Right atrium auricular region (tissue), 2 donors: ENCODE results near the gene SCRN2. TPM values are rescaled to one million over a fixed set of nuclear protein-coding genes. Genes with fewer than 3 reads are reported as not detected.

ENCODE experiments used
- DNase-seq: peaks from one replicate; pipeline ENCODE4 v3.0.0-alpha.2; 2019; ENCODE audit warnings: low spot score
- H3K27ac ChIP-seq, 2 donors: fragments of 200-600 bp; sonication (generic); 1 replicate in 1 of 2; 2 replicates in 1 of 2; pipeline ENCODE4 v1.5.1; 2016 to 2019
- H3K27me3 ChIP-seq, 2 donors: fragments of 200-600 bp; sonication (generic); one replicate each; pipeline versions ENCODE4 v1.5.1 to v1.6.0; 2017 to 2019
- H3K36me3 ChIP-seq: fragments of 200-600 bp; sonication (generic); one replicate; pipeline ENCODE4 v1.5.1; 2016
- H3K4me1 ChIP-seq, 2 donors: fragments of 200-600 bp; sonication (generic); one replicate each; pipeline versions ENCODE4 v1.5.1 to v1.6.0; 2017 to 2019
- H3K4me3 ChIP-seq, 2 donors: fragments of 200-600 bp; sonication (generic); 1 replicate in 1 of 2; 2 replicates in 1 of 2; pipeline ENCODE4 v1.5.1; 2017 to 2019; ENCODE audit warnings: mild to moderate bottlenecking in 1 of 2, moderate library complexity in 1 of 2
- H3K9me3 ChIP-seq, 2 donors: fragments of 200-600 bp; sonication (generic); one replicate each; pipeline ENCODE4 v1.5.1; 2019
- CTCF ChIP-seq, 2 donors: fragments of 200-600 bp; sonication (generic); IDR thresholded peaks; one replicate each; pipeline ENCODE4 v1.5.1; 2019; ENCODE audit warnings: antibody characterized with exemption in 2 of 2
- total RNA-seq, 2 donors: library from RNA; depleted of rRNA; stranded (reverse); fragments of >200 nt; gene quantifications; one replicate each; pipeline ENCODE4 v1.1.0, GENCODE V29; 2016

The SCRN2 gene
- total RNA-seq, 2 donors from 2014 or later, result 28.5 to 37.1 TPM

GRCh38 chr17:47829870-47830269, 11.2 kb downstream of the SCRN2 start:
- no peak for DNase-seq
- Histone ChIP-seq H3K9me3 (no peaks in the 10 kb centered on the region), H3K4me3 (no peak overlapping the region), H3K27me3 (no peaks in the 10 kb centered on the region), H3K36me3 (peaks cover 38% of the 10 kb centered on the region), H3K4me1 (peaks cover 0 to 17% of the 10 kb centered on the region in 2 donors), H3K27ac (no peak overlapping the region)
- no peak for TF ChIP-seq CTCF (IDR thresholded peaks at IDR 0.05)

DNA sequence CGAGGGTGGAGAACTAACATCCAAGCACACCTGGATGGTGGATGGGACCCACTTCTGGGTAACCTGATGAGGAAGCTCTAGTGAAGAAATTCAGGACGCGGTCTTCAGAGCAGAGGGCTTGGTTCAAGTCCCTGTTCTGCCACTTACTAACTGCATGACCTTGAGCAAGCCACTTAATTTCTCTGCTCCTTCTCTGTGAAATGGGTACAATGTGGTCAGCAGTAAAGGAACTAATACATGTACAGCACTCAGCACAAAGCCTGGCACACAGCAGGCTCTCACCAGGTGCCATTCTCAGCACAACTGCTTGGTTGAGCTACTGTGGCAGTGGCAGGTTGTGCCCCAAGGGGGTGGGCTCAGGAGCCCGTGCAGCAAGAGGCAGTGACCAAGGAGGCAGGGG, 17.6 kb downstream of the SCRN2 start:
- no peak for DNase-seq
- Histone ChIP-seq H3K36me3 (peaks cover 51% of the 10 kb centered on the region), H3K27me3 (no peaks in the 10 kb centered on the region), H3K4me1 (peaks cover 0 to 26% of the 10 kb centered on the region in 2 donors), H3K4me3 (no peak overlapping the region), H3K9me3 (no peaks in the 10 kb centered on the region), H3K27ac (no peak overlapping the region)
- no peak for TF ChIP-seq CTCF (IDR thresholded peaks at IDR 0.05)

DNA sequence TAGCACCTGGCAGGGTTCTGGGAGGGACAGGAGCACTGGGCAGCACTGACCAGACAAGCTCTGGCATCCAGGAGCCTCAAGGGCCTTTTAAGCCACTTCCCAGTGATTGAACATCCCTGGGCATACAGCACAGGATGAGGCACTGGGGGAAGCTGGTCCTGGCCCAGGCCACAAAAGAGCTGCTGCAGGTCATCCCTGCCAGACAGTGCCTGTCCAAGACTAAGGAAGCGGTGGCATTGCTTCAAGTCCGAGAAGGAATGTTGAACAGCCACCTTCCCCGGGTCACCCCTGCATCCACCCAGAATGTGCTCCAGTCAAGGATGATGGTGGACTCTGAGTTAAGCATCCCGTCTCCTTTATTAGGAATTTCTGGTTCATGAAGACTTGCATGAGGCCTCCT, 18.3 kb downstream of the SCRN2 start:
- Histone ChIP-seq H3K27ac (no peak overlapping the region), H3K4me1 (peaks cover 0 to 26% of the 10 kb centered on the region in 2 donors)

GRCh38 chr17:47821424-47822391, 19.4 kb downstream of the SCRN2 start, which contains the start of gene OSBPL7:
Gene OSBPL7, minus strand, starts transcription at chr17:47821794. Its CDS starts 1,516 bp downstream, at chr17:47820278.
- H3K27me3 ChIP-seq, result no peaks in the 10 kb centered on the region
- peak within 1 kb of the TSS; percentile 23 to 47 for H3K27ac ChIP-seq
- TF ChIP-seq CTCF (IDR thresholded peaks at IDR 0.05), result peak in 1 of 2 donors; percentile 62
- peaks cover 45% of the 10 kb centered on the region for H3K36me3 ChIP-seq
- peak within 1 kb of the TSS; percentile 46 to 56 for H3K4me3 ChIP-seq
- H3K9me3 ChIP-seq, result no peaks in the 10 kb centered on the region
- DNase-seq, result peak; percentile 74
- peaks cover 0 to 26% of the 10 kb centered on the region in 2 donors for H3K4me1 ChIP-seq

More for the DNA sequence above, 18.3 kb downstream of the SCRN2 start:
- TF ChIP-seq CTCF (IDR thresholded peaks at IDR 0.05), result no peak
- DNase-seq, result no peak
- H3K4me3 ChIP-seq, result no peak overlapping the region
- peaks cover 51% of the 10 kb centered on the region for H3K36me3 ChIP-seq
- no peaks in the 10 kb centered on the region for H3K27me3 ChIP-seq
- no peaks in the 10 kb centered on the region for H3K9me3 ChIP-seq

- H3K27ac ChIP-seq, result peak overlapping the region; percentile 23 to 47
- peak overlapping the region; percentile 46 to 56 for H3K4me3 ChIP-seq
- peaks cover 0 to 26% of the 10 kb centered on the region in 2 donors for H3K4me1 ChIP-seq
- H3K9me3 ChIP-seq, result no peaks in the 10 kb centered on the region
- no peak for TF ChIP-seq CTCF (IDR thresholded peaks at IDR 0.05)
- no peaks in the 10 kb centered on the region for H3K27me3 ChIP-seq
- DNase-seq, result no peak
- H3K36me3 ChIP-seq, result peaks cover 45% of the 10 kb centered on the region
Observed at GRCh38 chr17:47821031-47821423, 20.0 kb downstream of the SCRN2 start.
